PC-3 (cell line): ENCODE measurements around the gene SMIM38. TPM values are rescaled to one million over a fixed set of nuclear protein-coding genes. Genes with fewer than 3 reads are reported as not detected.

Experiments
- ATAC-seq: fragments of 200-7000 bp; cut with Tn5 transposase; 2 replicates; pipeline ENCODE4 v1.9.1; 2020; ENCODE audit warnings: mild to moderate bottlenecking, moderate library complexity
- BruUV-seq: library from RNA; stranded (reverse); fragments of 400-500 nt; replicated peaks from 2 replicates; lab custom pipeline; 2021; lab: Mats Ljungman, UMichigan
- CTCF ChIA-PET: fragments of 300-600 bp; sonication (Branson Sonifier 250); formaldehyde crosslinking; loops from one replicate; lab custom pipeline; 2022; ENCODE audit warnings: antibody characterized with exemption; lab: Charles Lee
- POLR2A ChIA-PET: fragments of 300-600 bp; sonication (Branson Sonifier 250); formaldehyde crosslinking; loops from one replicate; lab custom pipeline; 2022; ENCODE audit warnings: antibody characterized with exemption; ENCODE audit not compliant: unreplicated experiment; lab: Charles Lee
- DNase-seq: peaks from one replicate; pipeline ENCODE4 v3.0.0-alpha.2; 2015
- H2AFZ ChIP-seq: fragments of 300-600 bp; sonication (generic); 2 replicates; pipeline ENCODE4 v1.6.0; 2016; ENCODE audit warnings: antibody characterized with exemption, low read length
- H3F3A ChIP-seq: fragments of 300-600 bp; sonication (generic); one replicate; pipeline ENCODE4 v1.6.0; 2017; ENCODE audit warnings: antibody characterized with exemption, low read length, control low read depth, mild to moderate bottlenecking; ENCODE audit not compliant: unreplicated experiment
- H3K27ac ChIP-seq: fragments of 300-600 bp; sonication (generic); 2 replicates; pipeline ENCODE4 v1.5.1; 2016; ENCODE audit warnings: mild to moderate bottlenecking, low read length
- H3K27me3 ChIP-seq: fragments of 300-600 bp; sonication (generic); 2 replicates; pipeline ENCODE4 v1.6.1; 2016; ENCODE audit warnings: low read length, mixed read lengths
- H3K36me3 ChIP-seq: fragments of 300-600 bp; sonication (generic); 2 replicates; pipeline ENCODE4 v1.6.1; 2016; ENCODE audit warnings: low read depth, mixed run types, low read length, mixed read lengths
- H3K4me1 ChIP-seq: fragments of 300-600 bp; sonication (generic); 2 replicates; pipeline ENCODE4 v1.5.1; 2016; ENCODE audit warnings: low read length; ENCODE audit not compliant: insufficient read depth
- H3K4me2 ChIP-seq: fragments of 300-600 bp; sonication (generic); 2 replicates; pipeline ENCODE4 v1.6.0; 2016; ENCODE audit warnings: low read length
- H3K4me3 ChIP-seq: fragments of 300-600 bp; sonication (generic); 2 replicates; pipeline ENCODE4 v1.5.1; 2016; ENCODE audit warnings: mild to moderate bottlenecking, low read length, mixed read lengths
- H3K79me2 ChIP-seq: fragments of 300-600 bp; sonication (generic); 2 replicates; pipeline ENCODE4 v1.6.1; 2017; ENCODE audit warnings: low read length, mixed read lengths
- H3K9ac ChIP-seq: fragments of 300-600 bp; sonication (generic); 2 replicates; pipeline ENCODE4 v1.6.0; 2016; ENCODE audit warnings: mild to moderate bottlenecking, low read length
- H3K9me2 ChIP-seq: fragments of 300-600 bp; sonication (generic); replicated peaks from 2 replicates; pipeline ENCODE4 v1.6.1; 2016; ENCODE audit warnings: mixed run types, low read length, mixed read lengths
- H3K9me3 ChIP-seq: fragments of 300-600 bp; sonication (generic); 2 replicates; pipeline ENCODE4 v1.6.1; 2016; ENCODE audit warnings: low read length, mixed read lengths
- H4K20me1 ChIP-seq: fragments of 300-600 bp; sonication (generic); 2 replicates; pipeline ENCODE4 v1.6.1; 2016; ENCODE audit warnings: low read length, mixed read lengths
- CTCF ChIP-seq: fragments of 300-600 bp; sonication (generic); conservative IDR thresholded peaks from 2 replicates; pipeline ENCODE4 v1.5.1; 2017; ENCODE audit warnings: antibody characterized with exemption, low read depth, mild to moderate bottlenecking, low read length
- EZH2 ChIP-seq: fragments of 300-600 bp; sonication (generic); IDR thresholded peaks from one replicate; pipeline ENCODE4 v1.6.1; 2017; ENCODE audit warnings: antibody characterized with exemption, mild to moderate bottlenecking, low read length; ENCODE audit not compliant: unreplicated experiment
- EZH2phosphoT487 ChIP-seq: fragments of 300-600 bp; sonication (generic); IDR thresholded peaks from 2 replicates; pipeline ENCODE4 v1.6.1; 2018; ENCODE audit warnings: mild to moderate bottlenecking, antibody characterized with exemption, low read length, borderline replicate concordance
- intact Hi-C: fragments of 100-400 bp; cut with micrococcal nuclease; formaldehyde crosslinking; loops from 2 replicates; pipeline ENCODE4 v1.9.0; 2023
- total RNA-seq: library from RNA; depleted of rRNA; stranded (reverse); fragments of >200 nt; gene quantifications from 2 replicates; pipeline ENCODE4 v1.2.3, GENCODE V29; 2014

Gene SMIM38
- total RNA-seq, 1 experiment from 2014 or later = 0.04 TPM

GRCh38 chr11:69160296-69161116, 4.8 kb downstream of the SMIM38 start:
- Histone ChIP-seq H3K4me1 (no peaks in the 10 kb centered on the region), H3K9ac (no peak overlapping the region), H3K4me3 (no peak overlapping the region), H3K9me2 (no peaks in the 10 kb centered on the region), H3K27ac (no peak overlapping the region), H3K4me2 (no peak overlapping the region), H3K27me3 (no peaks in the 10 kb centered on the region), H4K20me1 (no peaks in the 10 kb centered on the region), H3K79me2 (no peaks in the 10 kb centered on the region), H3K9me3 (no peaks in the 10 kb centered on the region), H2AFZ (no peak overlapping the region), H3F3A (no peaks in the 10 kb centered on the region), H3K36me3 (no peaks in the 10 kb centered on the region)
- TF ChIP-seq CTCF (no peak), EZH2 (no peak), EZH2phosphoT487 (no peak)
- intact Hi-C loops = no loop called here
- DNase-seq (no peak), ATAC-seq (no peak)
- BruUV-seq = no TSS peak
- ChIA-PET POLR2A (interaction anchor here (0.7 kb wide), 1 partner anchor 45 kb away, joined by 17 read pairs; no protein-coding TSS in a partner anchor), CTCF (no interaction called here)

GRCh38 chr11:69161117-69161407, 5.3 kb downstream of the SMIM38 start:
- no peak for ATAC-seq
- H3K4me3 ChIP-seq = no peak overlapping the region
- H2AFZ ChIP-seq = no peak overlapping the region
- H4K20me1 ChIP-seq = no peaks in the 10 kb centered on the region
- no peaks in the 10 kb centered on the region for H3K27me3 ChIP-seq
- ChIA-PET POLR2A (no interaction called here), CTCF (no interaction called here)
- DNase-seq = no peak
- H3K9ac ChIP-seq = no peak overlapping the region
- H3F3A ChIP-seq = no peaks in the 10 kb centered on the region
- TF ChIP-seq EZH2phosphoT487 = no peak
- no peak for TF ChIP-seq EZH2
- no peak for TF ChIP-seq CTCF
- H3K27ac ChIP-seq = no peak overlapping the region
- no peak overlapping the region for H3K4me2 ChIP-seq
- H3K4me1 ChIP-seq = peaks cover 1% of the 10 kb centered on the region
- no TSS peak for BruUV-seq
- no peaks in the 10 kb centered on the region for H3K9me2 ChIP-seq
- no peaks in the 10 kb centered on the region for H3K36me3 ChIP-seq
- H3K79me2 ChIP-seq = no peaks in the 10 kb centered on the region
- intact Hi-C loops = no loop called here
- H3K9me3 ChIP-seq = no peaks in the 10 kb centered on the region

GRCh38 chr11:69162505-69162904, 6.8 kb downstream of the SMIM38 start:
- Histone ChIP-seq H4K20me1 (no peaks in the 10 kb centered on the region), H2AFZ (no peak overlapping the region), H3K9me3 (no peaks in the 10 kb centered on the region), H3F3A (no peaks in the 10 kb centered on the region), H3K9ac (no peak overlapping the region), H3K4me2 (no peak overlapping the region), H3K36me3 (no peaks in the 10 kb centered on the region), H3K79me2 (no peaks in the 10 kb centered on the region), H3K4me3 (no peak overlapping the region), H3K27me3 (no peaks in the 10 kb centered on the region), H3K4me1 (peaks cover 13% of the 10 kb centered on the region), H3K9me2 (no peaks in the 10 kb centered on the region), H3K27ac (no peak overlapping the region)
- ChIA-PET POLR2A (no interaction called here), CTCF (no interaction called here)
- ATAC-seq (no peak), DNase-seq (no peak)
- no TSS peak for BruUV-seq
- intact Hi-C loops = no loop called here
- TF ChIP-seq EZH2 (no peak), CTCF (no peak), EZH2phosphoT487 (no peak)
